ENCODE data around the gene SLC16A5. TPM values are rescaled to one million over a fixed set of nuclear protein-coding genes. Genes with fewer than 3 reads are reported as not detected.

Gene SLC16A5
- total and polyA plus RNA-seq, 10 of the 15 experiments (the other 5 are each of a cell fraction or from before 2014, with no cell fraction given), result 0.03 to 3.1 (median 0.96) TPM

GRCh38 chr17:75147878-75148546, 60.3 kb downstream of the SLC16A5 start (continued):
- no peak for TF ChIP-seq REST (IDR thresholded peaks at IDR 0.05; ENCODE audit: low read depth, low read length)
- TF ChIP-seq NR2C2 (IDR thresholded peaks at IDR 0.05; ENCODE audit: borderline replicate concordance, control insufficient read depth, insufficient read length, low read depth), result no peak

GRCh38 chr17:75151930-75152329, 64.2 kb downstream of the SLC16A5 start:
- peak; percentile 99 for TF ChIP-seq ATF7 (IDR thresholded peaks at IDR 0.05; ENCODE audit: low read depth)
- no peak for TF ChIP-seq HDAC2 (IDR thresholded peaks at IDR 0.05)
- TF ChIP-seq NBN (IDR thresholded peaks at IDR 0.05), result 0 out of 2 replicates have a peak, but pooled peaks have one; percentile 19
- intact Hi-C loops (cut with micrococcal nuclease; ENCODE audit: unreplicated experiment) (no loop called here), in situ Hi-C loops (cut with MboI) (no loop called here)
- ChIA-PET POLR2A (interaction anchor here (0.7 to 1.2 kb wide), 3 partner anchors 15 to 53 kb away, joined by 3 read pairs; partner anchors contain the start of gene NT5C), SMC1A (ENCODE audit: uncharacterized antibody, unreplicated experiment) (interaction anchor here (1.1 kb wide), 2 partner anchors 38 to 50 kb away, joined by 3 to 4 read pairs; no protein-coding TSS in a partner anchor), RAD21 (ENCODE audit: unreplicated experiment) (interaction anchor here (0.7 kb wide), 1 partner anchor 119 kb away, joined by 3 read pairs; the partner anchor contains the start of gene MIF4GD), CTCF (interaction anchor here (1.8 kb wide), 1 partner anchor 20 kb away, joined by 5 read pairs; the partner anchor contains the start of gene NT5C)
- Histone ChIP-seq H3K79me2 (ENCODE audit: control insufficient read depth, insufficient read depth, low read length) (peaks cover 63% of the 10 kb centered on the region), H3K4me3 (peak overlapping the region; percentile 90), H4K20me1 (ENCODE audit: control insufficient read depth, insufficient read depth) (no peaks in the 10 kb centered on the region), H3K36me3 (ENCODE audit: control insufficient read depth in 2 of 2, insufficient read depth in 2 of 2, low read length in 1 of 2) (peaks cover 6 to 11% of the 10 kb centered on the region in 2 experiments; a peak in 3 of 4 replicates), H3K4me2 (ENCODE audit: control insufficient read depth, insufficient read depth) (peak overlapping the region; percentile 89; the same call in 1 of the 2 replicates), H3K9ac (ENCODE audit: control insufficient read depth, insufficient read depth, low read length) (no peak overlapping the region), H3K27ac (ENCODE audit: control insufficient read depth, insufficient read depth) (no peak overlapping the region), H3K9me3 (replicated peaks; ENCODE audit: control insufficient read depth, insufficient read depth, low read length) (no peaks in the 10 kb centered on the region), H3K27me3 (replicated peaks in 1 of 2; ENCODE audit: control insufficient read depth in 2 of 2, insufficient read depth in 2 of 2, low read length in 1 of 2) (no peaks in the 10 kb centered on the region), H3K4me1 (ENCODE audit: control insufficient read depth, insufficient read depth, low read length) (peaks cover 6% of the 10 kb centered on the region), H2AFZ (ENCODE audit: control insufficient read depth, low read depth, low read length) (no peak overlapping the region)
- 50% methylated on average over 5 of the region's 6 CpGs for WGBS (ENCODE audit: insufficient coverage, insufficient replicate concordance, low lambda C conversion rate, missing lambda C conversion rate)
- no peak for DNase-seq (ENCODE audit: low read depth, low spot score)
- no peak for ATAC-seq
- BruUV-seq (replicated peaks), result no TSS peak
- no peak for FAIRE-seq
